GM18499 (cell line): Measurements from ENCODE around the gene PPP1R1A.

Source experiments
- ATAC-seq: cut with Tn5 transposase; IDR thresholded peaks from one replicate; pipeline ENCODE4 v1.9.1; 2021; ENCODE audit warnings: moderate number of reproducible peaks; ENCODE audit not compliant: insufficient read depth, unreplicated experiment

The PPP1R1A gene

DNA sequence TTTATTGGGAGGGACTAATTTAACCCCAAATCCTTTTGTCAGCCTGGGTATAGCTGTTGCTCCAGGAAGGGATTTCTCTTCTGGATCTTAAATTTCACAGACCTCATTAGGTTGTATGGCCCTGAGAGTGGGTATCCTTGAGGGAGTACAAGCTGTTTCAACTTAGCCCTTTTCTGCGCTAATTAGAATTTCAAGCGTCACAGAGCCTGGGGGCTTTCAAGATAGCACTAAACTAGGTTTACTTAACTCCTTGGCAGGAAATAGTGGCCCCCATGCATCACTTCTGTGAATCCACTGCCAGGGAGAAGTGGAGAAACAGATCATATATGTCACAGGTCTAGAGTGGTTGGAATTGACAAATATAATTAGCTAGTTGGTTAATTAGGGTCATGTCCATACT, 44.9 kb downstream of the PPP1R1A start:
- no peak for ATAC-seq

DNA sequence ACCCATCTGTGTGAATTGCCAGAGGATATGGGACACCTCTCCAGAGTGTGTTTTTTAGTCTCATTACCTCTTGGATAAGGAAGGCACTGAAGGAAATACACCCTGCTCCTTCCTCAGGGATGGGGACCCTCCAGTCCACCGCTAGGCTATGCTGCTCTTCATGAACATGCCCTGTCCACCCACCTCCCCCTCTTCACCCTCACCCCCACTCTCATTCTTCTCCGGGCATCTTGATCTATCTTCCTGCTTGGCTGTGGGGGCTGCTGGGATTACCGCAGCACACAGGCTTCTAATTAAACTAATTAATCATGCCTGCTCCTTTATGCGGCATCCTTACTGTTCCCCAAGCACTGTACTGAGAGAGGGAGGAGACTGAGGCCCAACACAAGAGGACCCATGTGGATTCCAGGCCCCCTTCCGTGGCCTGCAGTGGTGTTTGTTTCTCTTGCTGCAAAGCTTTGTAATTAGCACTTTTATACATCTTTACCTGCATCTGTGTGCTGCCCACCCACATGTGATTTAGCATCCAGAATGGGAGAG, 46.6 kb downstream of the PPP1R1A start:
- ATAC-seq: no peak

DNA sequence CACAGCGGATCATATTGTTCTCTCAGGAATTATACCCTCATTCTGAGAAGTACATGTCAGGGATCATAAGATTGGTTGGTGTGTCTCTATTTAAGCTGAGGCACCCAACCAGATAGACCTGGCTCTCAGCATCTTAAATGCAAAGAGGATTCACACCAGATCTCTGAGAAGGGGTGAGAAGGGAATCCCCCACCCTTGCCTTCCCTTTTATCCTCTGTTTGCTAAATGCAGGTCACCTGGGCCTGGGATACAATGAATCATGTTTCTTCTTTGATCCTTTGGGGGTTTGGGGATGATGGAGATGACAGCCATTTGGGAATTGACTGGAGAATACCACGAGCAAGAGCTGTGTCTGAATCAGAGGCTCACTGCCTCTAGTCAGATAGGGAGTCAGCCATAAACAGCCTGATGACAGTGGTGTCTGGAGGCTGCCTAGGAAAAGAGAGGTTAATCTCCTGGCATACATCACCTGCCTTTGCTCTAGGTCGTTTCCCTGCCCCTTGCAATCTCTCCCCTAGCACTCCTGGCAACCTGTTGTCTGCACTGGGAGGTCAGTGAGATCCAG, 50.2 kb downstream of the PPP1R1A start:
- ATAC-seq: no peak

DNA sequence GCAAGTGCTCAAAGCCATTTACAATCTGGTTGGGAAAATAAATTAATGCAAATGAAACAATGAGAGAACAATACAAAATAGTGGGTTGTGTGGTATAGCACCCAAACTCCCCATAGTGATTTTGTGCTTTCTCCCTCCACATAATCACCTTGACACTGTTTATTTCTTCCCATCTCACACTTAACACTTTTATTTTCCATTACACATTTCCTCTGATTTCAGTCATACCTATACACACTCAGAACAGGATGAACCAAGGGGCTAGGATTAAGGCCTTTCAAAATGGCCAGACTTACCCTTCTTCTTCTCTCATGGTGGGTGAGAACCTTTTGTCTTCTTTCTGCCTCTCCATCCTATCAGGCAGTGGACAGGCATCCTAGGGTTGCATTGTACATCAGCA, 53.0 kb downstream of the PPP1R1A start:
- ATAC-seq: no peak

DNA sequence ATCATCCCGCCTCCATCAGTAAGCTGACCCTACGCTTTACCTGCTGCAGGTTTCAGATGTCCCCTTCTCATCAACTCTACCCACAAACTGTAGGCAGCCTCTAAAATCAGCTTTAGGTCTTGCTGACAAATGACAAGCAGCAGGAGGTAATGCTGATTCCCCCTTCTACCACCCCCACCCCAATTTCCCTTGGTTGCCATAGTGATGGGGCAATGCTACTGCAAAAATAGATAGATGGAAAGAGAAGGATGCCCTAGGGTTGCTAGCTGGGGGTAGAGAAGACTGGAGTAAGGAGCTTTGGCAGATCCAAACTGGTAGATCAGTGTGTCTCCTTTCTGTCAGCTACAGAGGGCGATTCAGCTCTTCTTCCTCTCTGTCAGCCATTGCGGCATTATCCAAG, 58.9 kb downstream of the PPP1R1A start:
- ATAC-seq: no peak
